ENCODE measurements around the gene ADAMTS17.

- TF ChIP-seq, protein P1, sequence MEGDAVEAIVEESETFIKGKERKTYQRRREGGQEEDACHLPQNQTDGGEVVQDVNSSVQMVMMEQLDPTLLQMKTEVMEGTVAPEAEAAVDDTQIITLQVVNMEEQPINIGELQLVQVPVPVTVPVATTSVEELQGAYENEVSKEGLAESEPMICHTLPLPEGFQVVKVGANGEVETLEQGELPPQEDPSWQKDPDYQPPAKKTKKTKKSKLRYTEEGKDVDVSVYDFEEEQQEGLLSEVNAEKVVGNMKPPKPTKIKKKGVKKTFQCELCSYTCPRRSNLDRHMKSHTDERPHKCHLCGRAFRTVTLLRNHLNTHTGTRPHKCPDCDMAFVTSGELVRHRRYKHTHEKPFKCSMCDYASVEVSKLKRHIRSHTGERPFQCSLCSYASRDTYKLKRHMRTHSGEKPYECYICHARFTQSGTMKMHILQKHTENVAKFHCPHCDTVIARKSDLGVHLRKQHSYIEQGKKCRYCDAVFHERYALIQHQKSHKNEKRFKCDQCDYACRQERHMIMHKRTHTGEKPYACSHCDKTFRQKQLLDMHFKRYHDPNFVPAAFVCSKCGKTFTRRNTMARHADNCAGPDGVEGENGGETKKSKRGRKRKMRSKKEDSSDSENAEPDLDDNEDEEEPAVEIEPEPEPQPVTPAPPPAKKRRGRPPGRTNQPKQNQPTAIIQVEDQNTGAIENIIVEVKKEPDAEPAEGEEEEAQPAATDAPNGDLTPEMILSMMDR (IDR thresholded peaks at IDR 0.05; ENCODE audit: low read depth, low read length, poor library complexity, severe bottlenecking): no peak
- no peak for TF ChIP-seq EZH2phosphoT487 (IDR thresholded peaks at IDR 0.05; ENCODE audit: borderline replicate concordance, low read length)
These were observed 75.6 kb downstream of the ADAMTS17 start for GRCh38 chr15:100266166-100266565.

Data from DOHH2 (cell line).